Uterus (tissue), 2 donors: ENCODE results near the gene WDFY2.

Experiments
- CTCF ChIP-seq, 4 experiments: fragments of 200-600 bp in 2 of 4; fragments of 450-650 bp in 2 of 4; sonication (generic) in 2 of 4; IDR thresholded peaks; one replicate each; pipeline ENCODE4 v1.5.1; 2016 to 2019; ENCODE audit warnings: antibody characterized with exemption in 4 of 4, mild to moderate bottlenecking in 2 of 4, moderate library complexity in 1 of 4
- POLR2A ChIP-seq, 2 donors: fragments of 450-650 bp; IDR thresholded peaks; one replicate each; pipeline ENCODE4 v1.6.1; 2016; ENCODE audit warnings: antibody characterized with exemption in 2 of 2, mild to moderate bottlenecking in 1 of 2, moderate library complexity in 1 of 2

- TF ChIP-seq CTCF (IDR thresholded peaks at IDR 0.05), result no peak
- no peak for TF ChIP-seq POLR2A (IDR thresholded peaks at IDR 0.05)
Measured at GRCh38 chr13:51614350-51614786, 30.1 kb downstream of the WDFY2 start.
